Epidermal melanocyte (primary cell): ENCODE data around the gene PROZ.
A peak's percentile ranks its signal among the peaks of the same experiment; 100 is the strongest.

Experiments
- DNase-seq: peaks from one replicate; pipeline ENCODE4 v3.0.0; 2011; ENCODE audit warnings: low spot score; ENCODE audit not compliant: insufficient read length

Gene PROZ

DNA sequence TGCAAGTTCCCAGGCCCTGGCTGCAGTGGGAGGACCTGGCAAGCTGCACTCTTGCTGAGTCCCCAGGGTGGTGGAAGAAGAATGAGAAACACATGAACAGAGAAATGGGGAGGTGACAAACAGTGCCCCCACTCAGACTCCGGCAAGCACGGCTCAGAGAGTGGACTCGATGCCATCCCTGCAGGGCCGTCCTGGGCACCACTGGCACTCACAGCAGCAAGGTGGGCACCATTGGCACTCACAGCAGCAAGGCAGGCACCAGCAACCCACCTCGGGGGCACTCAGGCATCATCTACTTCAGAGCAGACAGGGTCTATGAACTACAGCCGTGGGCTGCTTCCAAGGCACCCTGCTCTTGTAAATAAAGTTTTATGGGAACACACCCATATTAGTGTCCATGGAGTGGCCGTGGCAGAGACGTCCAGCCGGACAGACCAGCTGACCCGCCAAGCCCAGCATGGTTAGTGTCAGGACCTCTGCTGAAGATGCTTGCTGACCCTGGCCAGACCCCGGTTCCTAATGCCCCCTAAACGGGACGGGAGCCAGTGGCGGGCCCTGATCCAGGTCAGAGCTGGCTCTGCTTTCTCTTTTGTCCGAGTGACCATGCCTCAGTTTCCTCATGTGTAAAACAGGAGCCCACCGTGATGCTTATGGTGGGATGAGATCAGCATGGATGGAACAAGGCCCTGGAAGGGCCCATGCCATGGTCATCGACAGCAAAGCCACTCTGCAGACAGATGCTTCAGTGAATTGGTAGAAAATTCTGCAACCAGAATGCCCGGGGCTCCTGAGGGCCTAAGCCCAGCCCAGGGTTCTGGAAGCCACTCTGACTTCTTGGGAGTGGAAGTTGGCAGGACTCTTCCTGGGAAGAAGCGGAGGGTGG lies 37.9 kb upstream of the PROZ start:
- DNase-seq: no peak

GRCh38 chr13:113121183-113121927 lies 37.1 kb upstream of the PROZ start:
- DNase-seq: no peak

DNA sequence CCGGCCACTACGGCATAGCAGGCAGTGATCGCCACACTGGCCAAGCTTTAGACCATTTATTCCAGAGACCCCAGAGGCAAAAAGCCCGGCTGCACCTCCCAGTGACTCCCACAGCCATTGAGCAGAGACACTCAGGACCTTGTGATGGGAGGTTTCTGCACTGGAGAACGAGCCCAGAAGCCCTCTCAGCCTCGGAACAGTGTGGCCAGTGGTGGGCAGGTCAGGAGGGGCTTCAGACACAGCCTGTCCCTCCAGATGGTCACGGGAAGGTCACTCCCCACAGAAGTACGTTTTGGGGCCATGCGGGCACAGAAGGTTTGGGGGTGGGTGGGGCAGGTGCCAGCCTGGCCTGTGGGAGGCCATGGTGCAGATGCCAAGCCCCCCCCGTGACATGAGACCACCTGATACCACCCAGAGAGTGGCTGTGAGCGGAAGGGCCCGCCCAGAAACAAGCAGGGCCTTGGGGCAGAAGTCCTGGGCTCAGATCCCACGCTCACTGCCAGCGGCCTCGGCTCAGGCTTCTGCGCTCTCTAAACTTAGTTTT lies 36.4 kb upstream of the PROZ start:
- DNase-seq: no peak

- DNase-seq: peak; percentile 65
Measured at GRCh38 chr13:113122550-113123225, 35.8 kb upstream of the PROZ start, which contains the start of gene F10. Gene F10, plus strand, starts transcription at chr13:113122799. Its CDS starts 57 bp downstream, at chr13:113122856.

DNA sequence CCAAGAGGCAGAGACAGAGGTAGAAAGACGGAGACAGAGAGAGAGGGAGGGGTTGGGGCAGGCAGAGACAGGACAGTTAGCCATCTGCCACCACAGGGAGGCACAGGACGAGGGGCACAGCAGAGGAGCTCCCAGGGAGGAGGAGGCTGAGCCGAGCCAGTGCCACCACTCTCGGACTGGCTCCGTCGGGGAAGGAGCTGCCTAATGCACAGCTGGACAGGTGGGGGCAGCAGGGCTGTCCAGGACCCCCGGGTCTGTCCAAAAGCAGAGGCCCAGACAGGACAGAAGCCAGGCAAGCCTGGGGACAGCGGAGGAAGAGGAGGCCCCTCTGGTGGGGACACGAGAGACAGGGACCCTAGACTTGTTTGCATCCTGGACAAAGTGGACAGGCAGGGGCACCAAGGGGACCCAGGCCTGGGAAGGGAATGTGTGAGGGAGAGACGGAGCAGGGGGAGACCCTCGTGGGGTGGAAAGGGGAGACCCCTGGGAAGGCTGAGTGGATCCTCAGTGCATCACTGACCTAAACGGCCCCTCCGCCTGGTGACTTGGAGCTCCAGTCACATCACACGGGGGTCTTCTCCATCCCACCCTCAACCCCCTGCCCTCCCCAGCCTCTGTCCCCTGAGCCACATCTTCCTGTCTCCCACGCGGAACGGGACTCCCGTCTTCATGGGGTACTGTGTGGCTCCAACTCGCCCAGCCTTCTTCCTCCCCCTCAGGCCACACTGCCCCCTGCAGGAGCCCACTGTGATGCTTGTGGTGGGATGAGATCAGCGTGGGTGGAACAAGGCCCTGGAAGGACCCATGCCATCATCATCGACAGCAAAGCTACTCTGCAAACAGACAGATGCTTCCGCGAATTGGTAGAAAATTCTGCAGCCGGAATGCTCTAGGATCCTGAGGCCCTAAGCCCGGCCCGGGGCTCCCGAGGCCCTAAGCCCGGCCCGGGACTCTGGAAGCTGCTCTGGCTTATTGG lies 34.9 kb upstream of the PROZ start:
- DNase-seq: no peak

DNA sequence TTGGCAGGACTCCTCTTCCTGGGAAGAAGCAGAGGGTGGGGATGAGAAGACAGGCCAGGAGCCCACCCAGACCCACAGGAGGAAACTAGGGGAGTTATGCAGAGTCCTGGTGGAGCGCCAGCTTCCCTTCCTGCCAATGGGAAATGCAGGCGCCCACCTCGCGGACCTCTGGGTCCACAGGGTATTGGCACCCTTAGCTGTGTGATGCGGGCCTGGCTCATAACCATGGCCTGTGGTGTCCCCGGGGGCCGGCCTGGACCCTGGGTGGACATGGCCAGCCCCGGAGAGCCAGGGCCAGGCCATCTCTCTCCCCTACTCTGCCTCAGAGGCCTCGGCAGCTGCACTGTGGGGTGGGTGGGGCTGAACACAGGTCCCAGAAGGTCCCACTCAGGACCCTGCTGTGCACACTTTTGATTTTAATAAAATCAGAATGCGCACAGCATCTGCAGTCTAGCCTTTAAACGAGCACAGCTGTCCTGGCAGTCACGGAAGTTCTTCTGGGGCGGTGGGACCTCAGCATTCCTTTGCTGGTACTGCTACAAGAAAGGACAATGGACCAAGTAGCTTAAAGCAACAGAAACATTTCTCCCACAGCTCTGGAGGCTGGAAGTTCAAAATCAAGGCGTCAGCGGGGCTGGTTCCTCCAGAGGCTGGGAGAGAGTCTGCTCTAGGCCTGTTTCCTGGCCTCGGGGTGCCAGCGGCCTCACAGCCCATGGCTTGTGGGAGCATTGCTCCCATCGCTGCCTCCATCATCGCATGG lies 34.1 kb upstream of the PROZ start:
- DNase-seq: no peak

DNA sequence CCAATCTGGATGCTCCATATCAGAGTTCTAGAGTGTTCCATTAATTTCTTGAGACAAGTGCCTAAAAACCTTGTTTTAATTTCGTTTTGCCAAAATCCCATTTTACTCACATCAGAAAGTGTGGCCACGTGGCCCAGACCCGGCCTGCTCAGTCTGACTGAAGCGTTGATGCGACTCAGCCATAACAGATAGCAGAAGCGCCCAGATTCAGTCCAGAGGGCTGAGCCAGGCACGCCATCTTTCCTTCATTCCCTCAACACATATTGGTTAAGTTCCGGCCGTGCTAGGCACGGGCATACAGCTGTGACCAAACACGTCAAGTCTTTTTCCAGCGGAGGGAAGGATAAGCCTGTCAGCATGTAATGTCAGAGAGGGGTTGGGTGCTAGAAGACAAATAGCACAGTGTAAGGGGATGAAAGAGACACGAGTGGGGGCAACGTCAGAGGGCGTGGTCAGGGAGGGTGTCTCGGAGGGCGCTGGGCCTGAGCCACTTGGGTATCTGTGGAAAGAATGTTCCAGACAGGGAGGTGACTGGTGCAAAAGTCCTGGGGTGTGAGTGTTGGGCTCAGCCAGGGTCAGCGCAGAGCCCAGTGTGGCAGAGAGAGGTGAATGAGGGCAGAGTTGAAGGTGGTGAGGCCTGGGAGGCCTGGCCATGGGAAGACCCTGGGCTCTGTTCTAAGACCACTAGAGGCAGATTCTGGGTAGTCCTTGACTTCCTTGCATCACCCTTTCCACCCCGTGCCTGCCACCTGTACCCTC lies 32.8 kb upstream of the PROZ start:
- no peak for DNase-seq

DNA sequence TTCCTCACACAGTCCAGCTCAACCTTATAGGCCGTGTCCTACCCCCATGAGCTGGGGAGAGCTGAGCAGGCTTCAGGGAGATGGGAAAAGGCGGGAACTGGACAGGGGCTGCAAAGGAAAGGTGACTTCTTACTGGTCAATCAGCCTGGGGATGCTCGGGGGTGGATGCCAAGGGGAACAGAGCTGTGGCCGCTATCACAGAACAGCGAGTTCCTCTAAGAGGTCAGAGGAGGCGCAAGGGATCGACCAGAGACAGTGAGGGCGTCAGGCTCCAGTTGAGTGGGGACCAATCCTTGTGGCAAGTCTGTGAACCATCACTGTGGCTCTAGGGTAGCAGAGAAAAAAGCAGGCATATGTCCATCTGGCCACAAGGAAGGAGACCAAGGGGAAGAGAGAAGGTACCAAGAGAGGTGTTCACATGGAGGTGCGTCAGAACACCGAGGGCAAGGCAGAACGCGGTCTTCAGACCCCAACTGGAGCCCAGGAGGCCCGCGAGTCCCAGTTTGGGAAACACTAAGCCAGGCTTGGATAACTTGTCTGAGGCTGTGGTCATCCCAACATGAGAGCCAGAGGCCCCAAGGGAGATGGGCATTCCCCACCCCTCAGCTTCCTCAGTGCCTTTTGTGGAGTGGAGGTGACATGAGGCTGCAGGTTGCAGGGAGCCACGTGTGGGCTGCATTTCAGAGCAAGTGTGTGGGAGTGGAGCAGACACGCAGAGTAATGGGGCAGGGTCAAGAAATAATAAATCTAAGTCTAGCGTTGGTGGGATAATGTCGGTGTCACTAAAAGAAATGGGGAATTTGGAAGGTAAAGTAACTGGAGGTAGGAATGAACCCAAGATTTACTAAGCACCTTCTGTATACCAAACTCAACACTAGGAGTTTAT lies 31.9 kb upstream of the PROZ start:
- DNase-seq: no peak

GRCh38 chr13:113129480-113129879 lies 29.0 kb upstream of the PROZ start:
- no peak for DNase-seq

DNA sequence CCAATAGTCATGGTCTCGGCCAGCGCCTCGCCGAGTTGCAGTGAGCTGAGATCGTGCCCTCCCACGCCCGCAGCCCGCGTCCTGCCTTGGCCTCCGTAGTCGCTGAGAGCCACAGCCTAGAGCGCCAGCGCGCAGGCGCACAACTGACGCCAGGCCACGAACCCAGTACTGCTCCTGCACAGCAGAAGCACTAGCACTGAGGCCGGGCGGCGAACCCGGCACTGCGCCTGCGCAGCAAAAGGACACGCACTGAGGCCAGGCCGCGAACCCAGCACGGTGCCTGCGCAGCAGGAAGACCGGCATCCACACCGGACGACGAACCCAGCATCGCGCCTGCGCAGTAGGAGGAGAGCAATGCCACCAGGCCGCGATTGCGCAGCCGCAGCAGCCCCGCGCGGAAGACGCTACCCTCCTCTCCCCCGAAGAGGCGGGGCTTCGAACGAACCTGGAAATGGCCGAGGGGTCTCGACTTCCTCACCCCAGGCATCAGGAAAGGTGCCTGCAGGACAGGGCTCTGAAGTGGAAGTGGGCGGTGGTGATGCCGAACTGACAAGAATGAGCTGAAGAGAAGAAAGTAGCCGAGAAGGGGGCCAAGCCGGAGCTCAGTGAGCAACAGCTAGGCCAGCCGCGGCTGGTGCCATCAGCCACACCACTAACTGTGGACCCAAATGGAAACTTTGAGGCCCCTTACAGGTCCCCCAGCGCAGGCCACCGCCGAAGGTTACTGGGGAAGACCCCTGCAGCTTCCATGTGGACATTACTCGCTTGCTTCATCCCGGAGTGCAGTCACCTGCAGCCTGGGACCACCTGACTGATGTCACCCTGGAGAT lies 28.3 kb upstream of the PROZ start:
- no peak for DNase-seq

GRCh38 chr13:113135281-113135760 lies 23.1 kb upstream of the PROZ start:
- no peak for DNase-seq

- DNase-seq: no peak
Measured at GRCh38 chr13:113137691-113138298, 20.7 kb upstream of the PROZ start.

DNA sequence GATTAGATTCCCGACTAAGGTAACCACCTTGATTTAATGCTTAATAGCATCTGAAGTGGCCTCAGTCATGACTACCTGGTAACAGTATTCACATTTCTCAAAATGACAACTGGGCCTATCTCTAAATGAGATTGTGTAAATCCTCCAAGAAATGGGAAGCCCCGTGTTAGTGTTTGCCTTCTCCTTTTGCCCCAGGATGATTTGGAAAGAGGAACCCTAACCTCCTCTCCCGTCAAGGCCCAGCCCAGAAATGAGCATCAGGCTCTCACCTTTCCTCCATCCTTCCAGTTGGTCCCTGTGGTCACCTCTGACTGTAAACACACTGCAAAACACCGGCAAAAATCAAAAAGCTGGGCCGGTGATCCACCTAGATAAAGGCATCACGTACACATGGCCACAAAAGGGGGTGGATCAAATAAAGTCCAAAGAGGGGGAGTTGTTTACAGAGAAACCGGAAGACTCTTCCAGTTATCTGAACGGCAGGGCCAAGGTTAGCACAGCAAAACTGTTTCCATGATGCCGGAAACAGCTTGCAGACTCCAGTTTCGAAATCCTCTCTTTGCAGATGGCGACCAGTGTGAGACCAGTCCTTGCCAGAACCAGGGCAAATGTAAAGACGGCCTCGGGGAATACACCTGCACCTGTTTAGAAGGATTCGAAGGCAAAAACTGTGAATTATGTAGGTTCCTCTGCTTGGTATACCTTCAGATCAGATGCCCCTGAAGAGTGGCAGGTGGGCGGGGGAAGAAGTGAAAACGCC lies 19.5 kb upstream of the PROZ start:
- DNase-seq: no peak

GRCh38 chr13:113139577-113139976 lies 18.9 kb upstream of the PROZ start:
- DNase-seq: no peak

- no peak for DNase-seq
Measured at GRCh38 chr13:113140677-113141600, 17.5 kb upstream of the PROZ start.
